ENCODE results near the gene ZSCAN30.
A peak's percentile ranks its signal among the peaks of the same experiment; 100 is the strongest.

- TF ChIP-seq MYC (IDR thresholded peaks at IDR 0.05; ENCODE audit: insufficient read depth, insufficient read length, insufficient replicate concordance, low read length, severe bottlenecking) (no peak), CTCF (IDR thresholded peaks at IDR 0.05 in 2 of 3, conservative IDR thresholded peaks at IDR 0.05 in 1 of 3; ENCODE audit: control insufficient read depth in 2 of 3, extremely low read depth in 1 of 3, insufficient read depth in 1 of 3, low read depth in 3 of 3, low read length in 3 of 3) (no peak), KDM1A (IDR thresholded peaks at IDR 0.05; ENCODE audit: borderline replicate concordance) (no peak), RFX5 (IDR thresholded peaks at IDR 0.05; ENCODE audit: low read depth, low read length) (no peak), KLF5 (IDR thresholded peaks at IDR 0.05; ENCODE audit: partially characterized antibody) (no peak), CREB1 (IDR thresholded peaks at IDR 0.05; ENCODE audit: low read depth) (no peak), RAD21 (IDR thresholded peaks at IDR 0.05; ENCODE audit: insufficient read depth, low read depth, low read length) (no peak), BHLHE40 (IDR thresholded peaks at IDR 0.05; ENCODE audit: borderline replicate concordance in 1 of 2, low read depth in 2 of 2, low read length in 1 of 2) (peak in 1 of 2 experiments; percentile 57; a peak in 2 of 4 replicates)
- TF ChIP-seq, protein P1, sequence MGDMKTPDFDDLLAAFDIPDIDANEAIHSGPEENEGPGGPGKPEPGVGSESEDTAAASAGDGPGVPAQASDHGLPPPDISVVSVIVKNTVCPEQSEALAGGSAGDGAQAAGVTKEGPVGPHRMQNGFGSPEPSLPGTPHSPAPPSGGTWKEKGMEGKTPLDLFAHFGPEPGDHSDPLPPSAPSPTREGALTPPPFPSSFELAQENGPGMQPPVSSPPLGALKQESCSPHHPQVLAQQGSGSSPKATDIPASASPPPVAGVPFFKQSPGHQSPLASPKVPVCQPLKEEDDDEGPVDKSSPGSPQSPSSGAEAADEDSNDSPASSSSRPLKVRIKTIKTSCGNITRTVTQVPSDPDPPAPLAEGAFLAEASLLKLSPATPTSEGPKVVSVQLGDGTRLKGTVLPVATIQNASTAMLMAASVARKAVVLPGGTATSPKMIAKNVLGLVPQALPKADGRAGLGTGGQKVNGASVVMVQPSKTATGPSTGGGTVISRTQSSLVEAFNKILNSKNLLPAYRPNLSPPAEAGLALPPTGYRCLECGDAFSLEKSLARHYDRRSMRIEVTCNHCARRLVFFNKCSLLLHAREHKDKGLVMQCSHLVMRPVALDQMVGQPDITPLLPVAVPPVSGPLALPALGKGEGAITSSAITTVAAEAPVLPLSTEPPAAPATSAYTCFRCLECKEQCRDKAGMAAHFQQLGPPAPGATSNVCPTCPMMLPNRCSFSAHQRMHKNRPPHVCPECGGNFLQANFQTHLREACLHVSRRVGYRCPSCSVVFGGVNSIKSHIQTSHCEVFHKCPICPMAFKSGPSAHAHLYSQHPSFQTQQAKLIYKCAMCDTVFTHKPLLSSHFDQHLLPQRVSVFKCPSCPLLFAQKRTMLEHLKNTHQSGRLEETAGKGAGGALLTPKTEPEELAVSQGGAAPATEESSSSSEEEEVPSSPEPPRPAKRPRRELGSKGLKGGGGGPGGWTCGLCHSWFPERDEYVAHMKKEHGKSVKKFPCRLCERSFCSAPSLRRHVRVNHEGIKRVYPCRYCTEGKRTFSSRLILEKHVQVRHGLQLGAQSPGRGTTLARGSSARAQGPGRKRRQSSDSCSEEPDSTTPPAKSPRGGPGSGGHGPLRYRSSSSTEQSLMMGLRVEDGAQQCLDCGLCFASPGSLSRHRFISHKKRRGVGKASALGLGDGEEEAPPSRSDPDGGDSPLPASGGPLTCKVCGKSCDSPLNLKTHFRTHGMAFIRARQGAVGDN (IDR thresholded peaks at IDR 0.05): no peak
These were observed 22.8 kb downstream of the ZSCAN30 start for GRCh38 chr18:35267161-35267651.

All from GM12878 (cell line).